NCI-H460 (cell line): ENCODE results near the gene MEIS2. TPM values are rescaled to one million over a fixed set of nuclear protein-coding genes. Genes with fewer than 3 reads are reported as not detected.

Experiments used
- DNase-seq: peaks from one replicate; pipeline ENCODE4 v3.0.0-alpha.2; 2016; ENCODE audit warnings: low read depth; ENCODE audit errors: extremely low read depth
- total RNA-seq: library from RNA; depleted of rRNA; stranded (reverse); fragments of >200 nt; shearing (Covaris generic); gene quantifications from 2 replicates; pipeline ENCODE4 v1.2.3, GENCODE V29; 2014

Gene MEIS2
- total RNA-seq, 1 experiment from 2014 or later: 13.0 TPM

- no peak for DNase-seq
Measured at GRCh38 chr15:37099319-37100108, 835 bp downstream of the MEIS2 start.

GRCh38 chr15:37098468-37099318 is 1.7 kb downstream of the MEIS2 start:
- DNase-seq: no peak

GRCh38 chr15:37097144-37097919 is 3.0 kb downstream of the MEIS2 start:
- no peak for DNase-seq

GRCh38 chr15:37096558-37097143 is 3.7 kb downstream of the MEIS2 start:
- no peak for DNase-seq

GRCh38 chr15:37095770-37096557 is 4.4 kb downstream of the MEIS2 start:
- no peak for DNase-seq

GRCh38 chr15:37094915-37095711 is 5.2 kb downstream of the MEIS2 start:
- DNase-seq: no peak

- DNase-seq: no peak
Measured at GRCh38 chr15:37094333-37094914, 5.9 kb downstream of the MEIS2 start.

- DNase-seq: no peak
Measured at GRCh38 chr15:37093480-37094332, 6.6 kb downstream of the MEIS2 start.

- no peak for DNase-seq
Measured at GRCh38 chr15:37090543-37091175, 9.7 kb downstream of the MEIS2 start.

GRCh38 chr15:37088436-37088835 is 11.9 kb downstream of the MEIS2 start:
- DNase-seq: no peak

- no peak for DNase-seq
Measured at GRCh38 chr15:37087131-37087588, 13.2 kb downstream of the MEIS2 start.

GRCh38 chr15:37086521-37086920 is 13.8 kb downstream of the MEIS2 start:
- no peak for DNase-seq

- DNase-seq: no peak
Measured at GRCh38 chr15:37086120-37086519, 14.2 kb downstream of the MEIS2 start.

GRCh38 chr15:37084602-37085001 is 15.7 kb downstream of the MEIS2 start:
- no peak for DNase-seq

GRCh38 chr15:37083610-37084009 is 16.7 kb downstream of the MEIS2 start:
- DNase-seq: no peak

GRCh38 chr15:37081983-37082382 is 18.4 kb downstream of the MEIS2 start:
- no peak for DNase-seq

- no peak for DNase-seq
Measured at GRCh38 chr15:37080261-37080921, 20.0 kb downstream of the MEIS2 start.
